SK-N-SH (cell line): Measurements from ENCODE around the gene GMCL1. TPM values are rescaled to one million over a fixed set of nuclear protein-coding genes. Genes with fewer than 3 reads are reported as not detected.

Experiments
- CTCF ChIA-PET: fragments of 300-600, 350-600 bp; formaldehyde crosslinking; extraction: SDS; loops from one replicate; lab custom pipeline; 2021; lab: Yijun Ruan, JAX
- POLR2A ChIA-PET: fragments of 350-600 bp; sonication (Branson Sonifier 250); formaldehyde crosslinking; extraction: SDS; loops from one replicate; lab custom pipeline; 2020; ENCODE audit warnings: antibody characterized with exemption, inconsistent platforms; lab: Yijun Ruan, JAX
- DNase-seq: peaks from one replicate; pipeline ENCODE4 v3.0.0; 2012
- H2AFZ ChIP-seq: fragments of 200-600 bp; sonication (generic); 2 replicates; pipeline ENCODE4 v1.8.1; 2016; ENCODE audit warnings: antibody characterized with exemption, mild to moderate bottlenecking, low read depth
- H3F3A ChIP-seq: fragments of 200-600 bp; sonication (generic); replicated peaks from 2 replicates; pipeline ENCODE3; 2016; ENCODE audit warnings: antibody characterized with exemption, mild to moderate bottlenecking; ENCODE audit not compliant: insufficient read depth
- H3K27ac ChIP-seq, 2 experiments: fragments of 200-500 bp in 1 of 2; fragments of 200-600 bp in 1 of 2; sonication (Bioruptor generic) in 1 of 2; sonication (generic), shearing (Covaris generic) in 1 of 2; 2 replicates each; pipeline versions ENCODE4 v1.5.1 to v1.6.1; 2014 to 2016; ENCODE audit warnings: low read depth in 2 of 2, inconsistent platforms in 1 of 2, low read length in 1 of 2, mild to moderate bottlenecking in 1 of 2, mixed read lengths in 1 of 2
- H3K27me3 ChIP-seq: fragments of 200-600 bp; sonication (generic), shearing (Covaris generic); 2 replicates; pipeline ENCODE4 v1.6.1; 2016; ENCODE audit warnings: mixed run types; ENCODE audit not compliant: insufficient read depth
- H3K36me3 ChIP-seq, 2 experiments: fragments of 200-500 bp in 1 of 2; fragments of 200-600 bp in 1 of 2; sonication (Bioruptor generic) in 1 of 2; sonication (generic) in 1 of 2; replicated peaks in 1 of 2; 2 replicates each; pipeline versions ENCODE3 to v1.5.1; 2014 to 2016; ENCODE audit warnings: low read length in 1 of 2, mild to moderate bottlenecking in 1 of 2; ENCODE audit not compliant: insufficient read depth in 2 of 2, control insufficient read depth in 1 of 2
- H3K4me1 ChIP-seq, 2 experiments: fragments of 200-500 bp in 1 of 2; fragments of 200-600 bp in 1 of 2; sonication (Bioruptor generic) in 1 of 2; sonication (generic), shearing (Covaris generic) in 1 of 2; 2 replicates each; pipeline versions ENCODE4 v1.5.1 to v1.6.1; 2014 to 2016; ENCODE audit warnings: low read depth in 1 of 2, low read length in 1 of 2, mixed run types in 1 of 2; ENCODE audit not compliant: insufficient read depth in 2 of 2, control insufficient read depth in 1 of 2
- H3K4me2 ChIP-seq: fragments of 200-600 bp; sonication (generic), shearing (Covaris generic); 2 replicates; pipeline ENCODE4 v1.6.1; 2017; ENCODE audit warnings: mixed run types
- H3K4me3 ChIP-seq, 2 experiments: fragments of 200-500 bp in 1 of 2; fragments of 200-600 bp in 1 of 2; sonication (Bioruptor generic) in 1 of 2; sonication (generic), shearing (Covaris generic) in 1 of 2; 2 replicates each; pipeline versions ENCODE4 v1.5.1 to v1.8.1; 2014 to 2016; ENCODE audit warnings: low read depth in 2 of 2, inconsistent platforms in 1 of 2, low read length in 1 of 2, mild to moderate bottlenecking in 1 of 2, mixed read lengths in 1 of 2, moderate library complexity in 1 of 2
- H3K79me2 ChIP-seq: fragments of 200-600 bp; sonication (generic); 2 replicates; pipeline ENCODE4 v1.8.1; 2017; ENCODE audit warnings: mild to moderate bottlenecking; ENCODE audit not compliant: insufficient read depth
- H3K9ac ChIP-seq: fragments of 200-600 bp; sonication (generic); 2 replicates; pipeline ENCODE4 v1.6.1; 2017; ENCODE audit warnings: mixed run types
- H3K9me2 ChIP-seq: fragments of 200-600 bp; sonication (generic); 2 replicates; pipeline ENCODE4 v1.6.1; 2017; ENCODE audit warnings: mixed run types
- H3K9me3 ChIP-seq: fragments of 200-600 bp; sonication (generic); 2 replicates; pipeline ENCODE4 v1.6.1; 2017; ENCODE audit warnings: mixed run types, mild to moderate bottlenecking, moderate library complexity
- H4K20me1 ChIP-seq: fragments of 200-600 bp; sonication (generic); 2 replicates; pipeline ENCODE4 v1.6.1; 2017; ENCODE audit warnings: mild to moderate bottlenecking, mixed run types; ENCODE audit not compliant: insufficient read depth
- ELF1 ChIP-seq: IDR thresholded peaks from 2 replicates; pipeline ENCODE4 v1.4.0; 2012
- EP300 ChIP-seq, 2 experiments: IDR thresholded peaks; 2 replicates each; pipeline versions ENCODE4 v1.4.0 to v1.6.1; 2012; ENCODE audit warnings: borderline replicate concordance in 1 of 2, low read depth in 1 of 2, low read length in 1 of 2
- EZH2phosphoT487 ChIP-seq: fragments of 200-600 bp; sonication (generic); IDR thresholded peaks from 2 replicates; pipeline ENCODE4 v1.6.1; 2017; ENCODE audit warnings: low read depth, mixed run types, mild to moderate bottlenecking, antibody characterized with exemption, moderate library complexity, borderline replicate concordance
- FOXJ3 ChIP-seq: sonication (generic); formaldehyde crosslinking; IDR thresholded peaks from 2 replicates; pipeline ENCODE4 v1.5.1; 2020; ENCODE audit warnings: mild to moderate bottlenecking, missing genetic modification reagents
- GABPA ChIP-seq: IDR thresholded peaks from 2 replicates; pipeline ENCODE4 v1.4.0; 2012; ENCODE audit warnings: low read depth, mild to moderate bottlenecking
- MEF2A ChIP-seq: IDR thresholded peaks from 2 replicates; pipeline ENCODE4 v1.4.0; 2012; ENCODE audit warnings: low read depth, borderline replicate concordance
- MXI1 ChIP-seq: IDR thresholded peaks from 2 replicates; pipeline ENCODE4 v1.6.1; 2012; ENCODE audit warnings: mild to moderate bottlenecking, low read depth, low read length, improper control_type of control experiment
- NFIC ChIP-seq: IDR thresholded peaks from 2 replicates; pipeline ENCODE4 v1.4.0; 2012; ENCODE audit warnings: borderline replicate concordance
- RAD21 ChIP-seq: IDR thresholded peaks from 2 replicates; pipeline ENCODE4 v1.6.1; 2012; ENCODE audit warnings: mild to moderate bottlenecking, low read length
- RFX5 ChIP-seq: IDR thresholded peaks from 2 replicates; pipeline ENCODE4 v1.6.1; 2012; ENCODE audit warnings: mild to moderate bottlenecking, improper control_type of control experiment, low read length
- RXRA ChIP-seq: IDR thresholded peaks from 2 replicates; pipeline ENCODE4 v1.4.0; 2012; ENCODE audit warnings: low read depth, mild to moderate bottlenecking, borderline replicate concordance
- SIN3A ChIP-seq: IDR thresholded peaks from 2 replicates; pipeline ENCODE4 v1.6.1; 2012; ENCODE audit warnings: low read depth, mild to moderate bottlenecking, low read length, moderate library complexity, borderline replicate concordance
- TAF1 ChIP-seq: IDR thresholded peaks from 2 replicates; pipeline ENCODE4 v1.6.1; 2012; ENCODE audit warnings: low read depth, mild to moderate bottlenecking, low read length, moderate library complexity, borderline replicate concordance
- TEAD4 ChIP-seq: IDR thresholded peaks from 2 replicates; pipeline ENCODE4 v1.4.0; 2012; ENCODE audit warnings: mild to moderate bottlenecking, borderline replicate concordance; ENCODE audit not compliant: insufficient read depth
- YY1 ChIP-seq: IDR thresholded peaks from 2 replicates; pipeline ENCODE4 v1.4.0; 2012; ENCODE audit warnings: low read depth, mild to moderate bottlenecking
- WGBS: methylation state at CpG from one replicate; pipeline ENCODE4 v1.1.6; 2017; ENCODE audit warnings: low lambda C conversion rate; 5-methylcytosine and 5-hydroxymethylcytosine counted together
- polyA plus RNA-seq, 3 experiments: library from polyadenylated mRNA; depleted of rRNA; stranded (reverse); fragments of >200 nt; gene quantifications; 2 replicates each; pipeline ENCODE4 v1.2.3, GENCODE V29; 2012
- TF ChIP-seq, protein P1 (sequence below): IDR thresholded peaks from 2 replicates; pipeline ENCODE4; 2012
- TF ChIP-seq, protein P2 (sequence below): fragments of 150-350 bp; IDR thresholded peaks from 2 replicates; pipeline ENCODE4 v1.6.1; 2016; ENCODE audit warnings: mild to moderate bottlenecking, low read depth, low read length
- TF ChIP-seq, protein P3 (sequence below): IDR thresholded peaks from 2 replicates; pipeline ENCODE4 v1.4.0; 2012; ENCODE audit warnings: low read depth
- TF ChIP-seq, protein P4 (sequence below): fragments of 150-350 bp; IDR thresholded peaks from 2 replicates; pipeline ENCODE4 v1.6.1; 2017; ENCODE audit warnings: antibody characterized with exemption, low read length, low read depth, borderline replicate concordance
- TF ChIP-seq, protein P5 (sequence below): IDR thresholded peaks from 2 replicates; pipeline ENCODE4 v1.4.0; 2012; ENCODE audit warnings: low read depth, borderline replicate concordance

The GMCL1 gene
- polyA plus RNA-seq, 1 of the 3 experiments (the other 2 are of a cell fraction): 6.2 TPM

DNA sequence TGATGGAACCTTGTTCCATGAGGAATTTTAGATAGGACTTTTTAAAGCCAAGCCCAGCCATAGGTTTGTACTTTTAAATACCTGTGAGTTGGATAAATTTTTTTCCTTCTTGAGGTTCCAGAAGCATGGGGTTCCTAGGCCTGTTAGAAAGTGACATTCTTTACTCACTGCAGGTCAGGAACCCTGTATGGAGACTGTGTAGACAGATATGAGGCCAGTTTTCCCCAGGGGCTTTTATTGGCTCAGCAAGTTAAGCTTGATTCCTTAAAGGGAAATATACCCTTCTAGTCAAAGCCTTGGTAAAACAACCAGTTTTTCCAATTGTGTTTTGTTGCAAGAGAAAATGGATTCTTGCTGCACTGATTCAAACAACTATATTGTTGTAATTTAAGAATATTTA is 38.4 kb upstream of the GMCL1 start (continued):
- no peak for TF ChIP-seq EZH2phosphoT487

DNA sequence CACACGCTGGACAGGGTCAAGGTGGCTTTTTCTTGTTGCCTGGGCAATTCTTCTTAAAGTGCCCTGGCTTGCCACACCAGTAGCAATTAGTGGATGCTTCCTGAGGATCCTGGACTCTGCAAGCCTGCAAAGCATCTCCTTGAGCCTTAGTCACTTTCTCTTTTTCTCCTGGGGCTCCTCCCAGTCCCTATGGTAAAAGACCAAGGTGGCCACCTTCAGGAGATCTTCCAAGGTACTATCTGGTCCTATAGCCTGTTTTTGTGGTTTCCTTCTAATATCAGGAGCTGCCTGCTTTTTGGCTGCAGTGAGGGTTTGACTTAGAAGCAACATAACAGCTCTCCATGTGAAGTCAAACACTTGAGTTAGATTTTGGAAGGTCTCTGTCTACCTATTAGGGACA is 33.3 kb upstream of the GMCL1 start:
- no peak for TF ChIP-seq EP300 (IDR thresholded peaks at IDR 0.05; ENCODE audit: borderline replicate concordance in 1 of 2, low read depth in 1 of 2, low read length in 1 of 2)
- no peak for TF ChIP-seq TEAD4
- no peak for TF ChIP-seq EZH2phosphoT487
- no peak for TF ChIP-seq MEF2A
- no peak for TF ChIP-seq SIN3A
- TF ChIP-seq, protein P1, sequence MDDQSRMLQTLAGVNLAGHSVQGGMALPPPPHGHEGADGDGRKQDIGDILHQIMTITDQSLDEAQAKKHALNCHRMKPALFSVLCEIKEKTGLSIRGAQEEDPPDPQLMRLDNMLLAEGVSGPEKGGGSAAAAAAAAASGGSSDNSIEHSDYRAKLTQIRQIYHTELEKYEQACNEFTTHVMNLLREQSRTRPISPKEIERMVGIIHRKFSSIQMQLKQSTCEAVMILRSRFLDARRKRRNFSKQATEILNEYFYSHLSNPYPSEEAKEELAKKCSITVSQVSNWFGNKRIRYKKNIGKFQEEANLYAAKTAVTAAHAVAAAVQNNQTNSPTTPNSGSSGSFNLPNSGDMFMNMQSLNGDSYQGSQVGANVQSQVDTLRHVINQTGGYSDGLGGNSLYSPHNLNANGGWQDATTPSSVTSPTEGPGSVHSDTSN: no peak
- TF ChIP-seq, protein P2, sequence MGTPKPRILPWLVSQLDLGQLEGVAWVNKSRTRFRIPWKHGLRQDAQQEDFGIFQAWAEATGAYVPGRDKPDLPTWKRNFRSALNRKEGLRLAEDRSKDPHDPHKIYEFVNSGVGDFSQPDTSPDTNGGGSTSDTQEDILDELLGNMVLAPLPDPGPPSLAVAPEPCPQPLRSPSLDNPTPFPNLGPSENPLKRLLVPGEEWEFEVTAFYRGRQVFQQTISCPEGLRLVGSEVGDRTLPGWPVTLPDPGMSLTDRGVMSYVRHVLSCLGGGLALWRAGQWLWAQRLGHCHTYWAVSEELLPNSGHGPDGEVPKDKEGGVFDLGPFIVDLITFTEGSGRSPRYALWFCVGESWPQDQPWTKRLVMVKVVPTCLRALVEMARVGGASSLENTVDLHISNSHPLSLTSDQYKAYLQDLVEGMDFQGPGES: no peak
- TF ChIP-seq, protein P3, sequence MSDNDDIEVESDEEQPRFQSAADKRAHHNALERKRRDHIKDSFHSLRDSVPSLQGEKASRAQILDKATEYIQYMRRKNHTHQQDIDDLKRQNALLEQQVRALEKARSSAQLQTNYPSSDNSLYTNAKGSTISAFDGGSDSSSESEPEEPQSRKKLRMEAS: no peak
- TF ChIP-seq ELF1: no peak
- no peak for TF ChIP-seq RFX5
- no peak for TF ChIP-seq MXI1
- TF ChIP-seq FOXJ3 (CRISPR knock-in tag): no peak
- H3K27me3 ChIP-seq: no peaks in the 10 kb centered on the region
- H3K36me3 ChIP-seq: peaks cover 0 to 15% of the 10 kb centered on the region in 2 experiments
- no peak overlapping the region for H3K4me2 ChIP-seq
- H3K9ac ChIP-seq: no peak overlapping the region
- H3K9me3 ChIP-seq: no peaks in the 10 kb centered on the region
- CTCF ChIA-PET: interaction anchor here (0.9 to 1.6 kb wide), 4 partner anchors 20 to 230 kb away, joined by 4 to 6 read pairs (median 4); no protein-coding TSS in a partner anchor
- H2AFZ ChIP-seq: no peak overlapping the region
- no peak overlapping the region for H3K4me3 ChIP-seq
- POLR2A ChIA-PET: no interaction called here
- H3K4me1 ChIP-seq: peaks cover 14 to 17% of the 10 kb centered on the region in 2 experiments; a peak in 3 of 4 replicates
- no peaks in the 10 kb centered on the region for H4K20me1 ChIP-seq
- H3F3A ChIP-seq: peaks cover 4% of the 10 kb centered on the region
- 100% methylated on average over 1 of the region's 1 CpG for WGBS
- no peaks in the 10 kb centered on the region for H3K9me2 ChIP-seq
- DNase-seq: no peak
- H3K79me2 ChIP-seq: no peaks in the 10 kb centered on the region
- no peak overlapping the region for H3K27ac ChIP-seq

DNA sequence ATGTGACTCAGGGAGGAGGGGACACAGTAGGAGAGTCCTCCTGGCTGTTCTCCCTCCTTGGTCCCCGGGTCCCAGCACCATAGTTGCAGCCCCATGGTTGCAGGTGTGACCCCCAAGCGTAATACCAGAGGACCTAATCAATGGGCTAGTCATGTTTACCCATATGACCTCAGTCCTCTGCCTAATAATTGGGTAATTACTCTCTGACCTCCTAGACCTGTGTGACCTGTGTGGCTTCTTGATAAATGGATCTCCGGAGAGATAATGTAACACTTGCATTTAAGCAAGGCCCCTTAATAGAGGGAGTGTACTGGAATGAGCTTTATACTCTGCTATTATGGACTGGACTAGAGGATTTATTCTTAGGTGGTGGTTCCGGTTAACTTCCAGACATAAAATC is 32.2 kb upstream of the GMCL1 start:
- Histone ChIP-seq H2AFZ (no peak overlapping the region), H3K79me2 (no peaks in the 10 kb centered on the region), H3K4me3 (no peak overlapping the region), H3K27me3 (no peaks in the 10 kb centered on the region), H3K4me1 (peaks cover 14 to 17% of the 10 kb centered on the region in 2 experiments; a peak in 3 of 4 replicates), H3K27ac (peak overlapping the region in 1 of 2 experiments; percentile 66; a peak in 3 of 4 replicates), H3K9ac (no peak overlapping the region), H3K4me2 (no peak overlapping the region), H4K20me1 (no peaks in the 10 kb centered on the region), H3K9me3 (no peaks in the 10 kb centered on the region), H3K9me2 (no peaks in the 10 kb centered on the region), H3K36me3 (peaks cover 0 to 10% of the 10 kb centered on the region in 2 experiments), H3F3A (peaks cover 4% of the 10 kb centered on the region)
- ChIA-PET CTCF (interaction anchor here (1.6 kb wide), 1 partner anchor 19 kb away, joined by 6 read pairs; no protein-coding TSS in a partner anchor), POLR2A (no interaction called here)
- no peak for DNase-seq
- WGBS: 88% methylated on average over 4 of the region's 4 CpGs
- no peak for TF ChIP-seq YY1
- no peak for TF ChIP-seq TAF1
- TF ChIP-seq RFX5: no peak
- TF ChIP-seq GABPA: no peak
- TF ChIP-seq, protein P4, sequence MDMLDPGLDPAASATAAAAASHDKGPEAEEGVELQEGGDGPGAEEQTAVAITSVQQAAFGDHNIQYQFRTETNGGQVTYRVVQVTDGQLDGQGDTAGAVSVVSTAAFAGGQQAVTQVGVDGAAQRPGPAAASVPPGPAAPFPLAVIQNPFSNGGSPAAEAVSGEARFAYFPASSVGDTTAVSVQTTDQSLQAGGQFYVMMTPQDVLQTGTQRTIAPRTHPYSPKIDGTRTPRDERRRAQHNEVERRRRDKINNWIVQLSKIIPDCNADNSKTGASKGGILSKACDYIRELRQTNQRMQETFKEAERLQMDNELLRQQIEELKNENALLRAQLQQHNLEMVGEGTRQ: no peak
- no peak for TF ChIP-seq MXI1
- TF ChIP-seq FOXJ3 (CRISPR knock-in tag): no peak
- TF ChIP-seq, protein P1: no peak
- TF ChIP-seq, protein P5, sequence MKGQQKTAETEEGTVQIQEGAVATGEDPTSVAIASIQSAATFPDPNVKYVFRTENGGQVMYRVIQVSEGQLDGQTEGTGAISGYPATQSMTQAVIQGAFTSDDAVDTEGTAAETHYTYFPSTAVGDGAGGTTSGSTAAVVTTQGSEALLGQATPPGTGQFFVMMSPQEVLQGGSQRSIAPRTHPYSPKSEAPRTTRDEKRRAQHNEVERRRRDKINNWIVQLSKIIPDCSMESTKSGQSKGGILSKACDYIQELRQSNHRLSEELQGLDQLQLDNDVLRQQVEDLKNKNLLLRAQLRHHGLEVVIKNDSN: no peak
- no peak for TF ChIP-seq RAD21
- no peak for TF ChIP-seq RXRA
- no peak for TF ChIP-seq NFIC
- no peak for TF ChIP-seq ELF1
